Prostate gland (tissue), 2 donors: ENCODE measurements around the gene TANC1.

Experiments used
- CTCF ChIP-seq, 4 experiments: fragments of 200-600 bp in 2 of 4; fragments of 450-650 bp in 2 of 4; sonication (generic) in 2 of 4; IDR thresholded peaks; 1 replicate in 3 of 4; 2 replicates in 1 of 4; pipeline ENCODE4 v1.5.1; 2016 to 2019; ENCODE audit warnings: antibody characterized with exemption in 4 of 4, mild to moderate bottlenecking in 2 of 4, moderate library complexity in 2 of 4
- POLR2A ChIP-seq: fragments of 450-650 bp; IDR thresholded peaks from one replicate; pipeline ENCODE4 v1.6.1; 2016; ENCODE audit warnings: antibody characterized with exemption, mild to moderate bottlenecking

- TF ChIP-seq CTCF (IDR thresholded peaks at IDR 0.05) (no peak), POLR2A (no peak)
Observed at GRCh38 chr2:159145745-159146354, 177.4 kb downstream of the TANC1 start.
